Measurements from ENCODE around the gene CEMIP.

Gene CEMIP

GRCh38 chr15:80776420-80777045 is 2.6 kb upstream of the CEMIP start:
- DNase-seq = peak; percentile 80
- in situ Hi-C loops (cut with HindIII; ENCODE audit: low pct_ligation_motif_present, low sequenced_read_pairs) = no loop called here
- H3K4me3 ChIP-seq (ENCODE audit: low read depth, low read length) = no peak overlapping the region
- no peaks in the 10 kb centered on the region for H3K36me3 ChIP-seq (replicated peaks)
- H3K27me3 ChIP-seq (replicated peaks) = no peaks in the 10 kb centered on the region
- peak; percentile 91 for TF ChIP-seq CTCF (IDR thresholded peaks at IDR 0.05; ENCODE audit: low read depth, low read length, missing control alignments)
- no peak overlapping the region for H3K27ac ChIP-seq

GRCh38 chr15:80777137-80777536 is 2.0 kb upstream of the CEMIP start:
- no peak overlapping the region for H3K4me3 ChIP-seq (ENCODE audit: low read depth, low read length)
- in situ Hi-C loops (cut with HindIII; ENCODE audit: low pct_ligation_motif_present, low sequenced_read_pairs) = no loop called here
- DNase-seq = peak; percentile 80
- H3K27ac ChIP-seq = no peak overlapping the region
- H3K36me3 ChIP-seq (replicated peaks) = no peaks in the 10 kb centered on the region
- no peak for TF ChIP-seq CTCF (IDR thresholded peaks at IDR 0.05; ENCODE audit: low read depth, low read length, missing control alignments)
- H3K27me3 ChIP-seq (replicated peaks) = no peaks in the 10 kb centered on the region

DNA sequence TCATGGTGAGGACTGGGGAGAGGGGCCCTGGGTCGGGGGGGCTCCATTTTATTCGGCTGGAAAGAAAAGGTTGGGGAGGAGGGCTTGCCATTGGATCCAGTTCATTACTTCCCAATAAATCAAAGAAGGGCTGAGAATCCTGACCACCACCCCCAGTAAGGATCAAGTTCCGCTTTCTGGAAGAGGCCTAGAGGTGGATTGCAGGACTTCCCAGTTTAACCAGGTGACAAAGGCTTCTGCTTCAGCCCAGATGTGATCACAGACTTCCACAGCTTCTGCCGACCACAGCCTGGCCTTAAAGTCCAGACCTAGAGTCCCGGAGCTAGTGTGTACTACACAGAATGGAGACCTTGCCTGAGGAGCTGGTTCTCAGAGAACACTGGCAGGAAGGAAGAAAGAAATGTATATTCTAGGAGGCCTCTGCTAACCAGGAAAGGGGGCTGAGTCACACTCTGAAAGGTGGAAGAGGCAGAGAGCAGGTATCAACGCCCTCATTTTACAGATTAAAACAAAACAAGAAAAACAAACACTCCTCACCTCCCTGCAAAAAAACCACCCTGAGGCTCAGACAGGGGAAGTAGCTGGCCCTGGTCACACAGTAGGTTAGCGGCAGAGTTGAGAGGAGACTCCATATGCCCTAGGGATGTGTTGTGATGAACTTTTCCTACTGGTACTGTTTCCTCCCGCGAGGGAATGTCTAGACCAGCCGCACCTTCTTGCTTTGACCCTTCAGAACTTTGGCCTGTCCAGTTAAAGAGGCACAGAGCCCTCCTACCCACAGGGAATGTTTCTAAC is 1.1 kb upstream of the CEMIP start:
- H3K27ac ChIP-seq = no peak overlapping the region
- no peak overlapping the region for H3K4me3 ChIP-seq (ENCODE audit: low read depth, low read length)
- DNase-seq = no peak
- H3K36me3 ChIP-seq (replicated peaks) = no peaks in the 10 kb centered on the region
- in situ Hi-C loops (cut with HindIII; ENCODE audit: low pct_ligation_motif_present, low sequenced_read_pairs) = no loop called here
- H3K27me3 ChIP-seq (replicated peaks) = no peaks in the 10 kb centered on the region
- TF ChIP-seq CTCF (IDR thresholded peaks at IDR 0.05; ENCODE audit: low read depth, low read length, missing control alignments) = no peak

- no peak for DNase-seq
- in situ Hi-C loops (cut with HindIII; ENCODE audit: low pct_ligation_motif_present, low sequenced_read_pairs) = no loop called here
- no peak overlapping the region for H3K27ac ChIP-seq
- H3K27me3 ChIP-seq (replicated peaks) = no peaks in the 10 kb centered on the region
- H3K36me3 ChIP-seq (replicated peaks) = no peaks in the 10 kb centered on the region
- no peak overlapping the region for H3K4me3 ChIP-seq (ENCODE audit: low read depth, low read length)
- TF ChIP-seq CTCF (IDR thresholded peaks at IDR 0.05; ENCODE audit: low read depth, low read length, missing control alignments) = no peak
These were observed 578 bp upstream of the CEMIP start for GRCh38 chr15:80778621-80778963.

DNA sequence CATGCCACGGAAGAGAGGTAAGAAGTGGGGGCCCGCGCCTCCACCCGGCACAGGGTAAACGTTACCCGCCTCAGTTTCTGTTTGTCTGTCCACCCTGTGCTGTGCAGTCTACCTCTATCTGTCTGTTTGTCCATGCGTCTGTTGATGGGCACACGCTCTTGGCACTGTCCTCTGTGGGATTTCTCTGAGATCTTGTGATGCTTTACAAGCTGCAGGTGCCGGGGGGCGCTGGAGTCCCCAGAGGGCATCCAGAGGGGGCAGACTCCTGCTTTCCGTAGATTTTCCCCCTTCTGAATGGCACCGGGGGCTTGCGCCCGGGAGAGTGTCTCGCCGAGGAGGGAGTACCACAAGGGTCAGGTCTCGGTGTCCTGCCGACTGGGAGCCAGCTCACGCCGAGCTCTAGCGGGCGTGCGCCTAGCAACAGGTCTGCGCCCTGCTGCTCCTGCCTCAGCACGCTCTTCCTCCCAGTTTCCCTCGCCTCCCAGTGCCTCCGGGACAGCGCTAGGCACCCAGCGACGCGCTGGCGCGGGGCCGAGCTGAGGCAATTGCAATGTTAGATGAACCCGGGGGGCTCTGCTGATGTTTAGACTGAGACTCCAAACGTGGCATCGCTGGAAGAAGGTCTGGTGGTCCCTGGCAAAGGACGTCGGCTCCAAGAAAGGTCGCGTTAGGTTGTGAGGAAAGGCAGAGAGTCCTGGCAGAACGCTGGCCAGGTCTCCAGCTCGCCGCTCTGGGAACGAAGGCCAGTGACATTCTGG is 667 bp downstream of the CEMIP start:
- DNase-seq = no peak
- no peak for TF ChIP-seq CTCF (IDR thresholded peaks at IDR 0.05; ENCODE audit: low read depth, low read length, missing control alignments)
- Histone ChIP-seq H3K27ac (no peak overlapping the region), H3K27me3 (replicated peaks) (no peaks in the 10 kb centered on the region), H3K4me3 (ENCODE audit: low read depth, low read length) (peak overlapping the region; percentile 59), H3K36me3 (replicated peaks) (no peaks in the 10 kb centered on the region)
- in situ Hi-C loops (cut with HindIII; ENCODE audit: low pct_ligation_motif_present, low sequenced_read_pairs) = no loop called here
